Pulmonary artery endothelial cell (primary cell): ENCODE data around the gene STX8. TPM values are rescaled to one million over a fixed set of nuclear protein-coding genes. Genes with fewer than 3 reads are reported as not detected.

Experiments used
- DNase-seq: peaks from one replicate; pipeline ENCODE4 v3.0.0-alpha.2; 2011; ENCODE audit warnings: low read depth, low spot score
- total RNA-seq: library from RNA; depleted of rRNA; stranded (reverse); fragments of >200 nt; gene quantifications from 2 replicates; pipeline ENCODE4 v1.2.3, GENCODE V29; 2014

The STX8 gene
- total RNA-seq, 1 donor from 2014 or later: 72.6 TPM

- DNase-seq: no peak
Observed at GRCh38 chr17:9212376-9213302, 363.0 kb downstream of the STX8 start.

DNA sequence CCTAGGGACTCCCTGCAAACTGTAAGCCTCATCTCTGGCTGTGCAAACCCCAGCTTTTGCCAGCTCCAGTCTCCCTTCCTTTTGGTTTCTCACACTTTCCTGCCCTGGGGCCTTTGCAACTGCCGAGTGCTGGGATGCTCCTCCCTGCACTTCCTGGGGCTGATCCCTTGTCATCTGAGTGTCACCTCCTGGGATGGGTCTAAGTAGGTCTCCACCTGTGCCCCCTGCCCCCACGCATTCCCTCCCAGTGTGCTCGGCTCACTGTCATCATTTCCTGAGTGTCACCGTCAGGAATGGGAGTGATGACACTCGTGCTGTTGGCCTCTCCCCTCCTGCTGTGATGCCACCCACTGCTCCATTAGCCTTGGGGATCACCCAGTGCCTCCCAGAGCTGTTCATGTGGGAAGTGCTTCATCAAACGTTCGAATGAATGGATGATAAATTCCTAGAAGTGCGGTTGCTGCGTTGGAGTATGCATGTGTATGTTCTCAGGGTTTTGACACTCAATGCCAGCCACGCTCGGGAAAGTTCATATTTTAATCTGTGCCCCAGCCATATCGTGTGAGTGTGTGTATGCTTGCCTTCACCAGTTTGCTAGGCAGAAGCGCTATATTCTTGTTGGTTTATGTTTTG lies 364.4 kb downstream of the STX8 start:
- DNase-seq: no peak

GRCh38 chr17:9209781-9210370 lies 365.7 kb downstream of the STX8 start:
- DNase-seq: no peak

- DNase-seq: no peak
Observed at GRCh38 chr17:9209347-9209746, 366.3 kb downstream of the STX8 start.

- no peak for DNase-seq
Observed at GRCh38 chr17:9208381-9209105, 367.1 kb downstream of the STX8 start.

DNA sequence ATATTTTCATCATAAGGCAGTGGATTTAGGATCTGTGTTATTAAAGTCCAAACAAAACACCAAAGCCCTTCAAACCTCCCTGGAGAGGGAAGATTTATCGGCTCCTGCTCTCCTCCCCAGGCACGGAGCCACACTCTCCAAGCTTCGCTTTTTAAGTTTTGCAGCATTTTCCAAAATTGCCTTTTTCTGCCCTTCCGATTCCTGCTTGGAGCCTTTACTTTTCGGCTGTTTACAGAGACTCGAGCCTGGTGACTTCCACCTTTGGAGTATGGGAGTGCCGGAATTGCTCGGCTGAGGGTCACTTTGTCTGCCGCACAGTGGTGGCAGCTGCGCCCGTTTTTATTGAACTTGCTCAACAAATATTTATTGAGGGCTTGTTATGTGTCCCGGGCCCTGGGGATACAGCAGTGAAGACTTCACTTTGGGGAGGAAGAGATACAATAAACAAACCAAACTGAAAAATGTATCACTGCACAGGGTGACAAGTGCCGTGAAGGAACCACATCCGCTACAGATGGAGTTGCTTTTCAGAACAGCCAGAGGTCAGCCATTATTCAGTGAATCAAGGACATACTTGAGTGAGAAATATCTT lies 368.8 kb downstream of the STX8 start:
- no peak for DNase-seq

DNA sequence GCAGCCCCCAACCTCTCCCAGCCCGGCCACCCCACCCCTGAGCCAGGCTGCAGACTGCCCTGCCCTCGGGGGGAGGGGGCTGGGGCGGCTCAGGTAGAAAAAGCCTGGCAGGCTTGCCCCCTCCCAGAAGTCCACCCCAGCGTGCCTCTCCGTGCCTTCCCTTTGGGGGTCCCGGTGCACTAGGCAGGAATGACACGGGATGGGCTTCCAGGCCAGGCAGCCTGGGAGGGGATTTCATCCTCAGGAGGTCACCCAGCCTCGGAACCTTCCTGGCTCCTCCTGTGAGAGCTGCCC lies 369.3 kb downstream of the STX8 start:
- DNase-seq: no peak

DNA sequence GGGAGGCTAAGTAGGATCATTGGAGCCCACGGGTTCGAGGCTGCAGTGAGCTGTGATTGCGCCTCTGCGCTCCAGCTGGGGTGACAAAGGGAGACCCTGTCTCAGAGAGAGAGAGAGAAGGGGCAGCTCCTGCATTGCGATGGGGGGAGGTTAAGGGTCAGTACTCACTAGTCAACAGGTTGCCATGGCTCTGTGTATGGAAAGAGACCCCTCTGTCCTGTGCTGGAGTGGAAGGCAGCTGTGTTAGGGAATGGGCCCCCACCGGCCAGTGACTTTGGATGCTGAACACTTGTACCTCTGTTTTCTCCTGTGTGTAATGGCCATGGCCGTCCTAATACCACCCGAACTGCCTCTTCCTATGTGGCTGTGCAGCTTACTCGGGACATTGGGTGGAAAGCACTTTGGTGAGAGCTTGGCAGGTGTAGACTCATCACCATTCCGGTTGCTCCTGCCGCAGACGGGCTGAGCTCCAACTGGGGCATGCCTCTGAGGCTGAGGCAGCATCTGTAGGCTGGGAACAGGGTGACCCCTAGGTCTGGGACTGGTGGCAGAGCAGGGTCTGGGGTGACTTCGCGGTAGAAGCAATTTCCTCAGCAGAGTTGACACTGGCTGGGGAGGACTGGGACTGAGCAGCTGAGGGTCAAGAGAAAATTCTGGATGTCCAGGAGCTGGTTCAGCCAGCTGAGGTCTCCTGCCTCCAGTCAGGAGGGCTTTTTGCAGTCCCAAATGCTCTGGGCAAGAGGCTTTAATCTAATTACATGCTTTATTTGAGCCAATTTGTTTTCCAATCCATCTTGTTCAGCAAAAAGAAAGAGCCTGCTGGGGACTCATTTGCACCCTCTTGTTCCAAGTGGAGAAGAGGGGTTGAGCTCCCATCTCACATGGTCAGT lies 369.9 kb downstream of the STX8 start:
- no peak for DNase-seq

DNA sequence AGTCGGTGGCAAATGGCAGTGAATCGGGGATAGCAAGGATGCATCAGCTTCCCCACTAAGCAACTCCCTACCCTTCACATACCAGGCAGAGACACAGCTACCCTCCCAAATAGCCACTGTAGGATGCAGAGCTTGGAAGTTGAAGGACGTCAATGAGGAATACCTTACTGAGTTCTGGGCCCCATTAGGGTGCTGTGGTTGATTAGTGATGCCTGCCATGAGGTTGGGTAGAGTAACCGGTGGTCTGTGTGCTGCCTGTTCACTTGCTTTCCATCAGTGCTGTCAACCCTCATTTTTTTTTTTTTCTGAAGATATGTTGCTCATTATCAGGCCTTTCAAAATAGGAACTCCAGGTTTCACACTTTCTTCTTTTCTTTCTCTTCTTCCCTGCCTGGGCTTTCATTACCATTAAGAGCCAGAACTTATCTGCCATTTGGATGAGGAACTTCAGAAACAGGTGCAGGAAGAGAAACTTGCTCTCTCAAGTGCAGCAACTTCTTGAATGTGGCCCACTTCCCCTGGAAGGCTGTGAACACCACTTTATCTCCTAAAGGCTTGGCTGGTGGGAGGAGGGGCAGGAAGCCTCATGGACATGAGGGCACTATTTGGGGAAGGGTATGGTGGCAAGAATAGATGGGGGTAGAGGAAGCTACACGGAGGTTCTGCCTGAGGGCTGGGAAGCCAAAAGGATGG lies 370.8 kb downstream of the STX8 start:
- DNase-seq: no peak

GRCh38 chr17:9203771-9204425 lies 371.7 kb downstream of the STX8 start:
- DNase-seq: no peak

DNA sequence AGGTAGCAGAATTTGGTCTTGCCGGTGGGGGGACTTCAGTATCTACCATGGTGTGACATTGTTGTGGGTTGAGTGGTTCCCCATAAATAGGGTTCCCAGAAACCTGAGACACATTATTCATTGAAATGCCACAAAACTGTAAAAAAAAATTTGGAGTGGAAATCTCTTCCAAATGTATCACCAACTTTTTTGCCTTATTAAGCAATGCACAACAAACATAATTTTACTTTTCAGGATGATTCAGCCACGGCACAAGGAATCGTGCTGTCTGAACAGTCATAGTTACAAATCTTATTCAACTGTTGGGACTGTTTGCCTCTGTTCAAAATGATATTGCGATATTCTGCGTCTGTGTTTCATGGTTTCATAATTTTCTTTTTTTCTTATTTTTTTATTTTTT lies 373.1 kb downstream of the STX8 start:
- DNase-seq: no peak

DNA sequence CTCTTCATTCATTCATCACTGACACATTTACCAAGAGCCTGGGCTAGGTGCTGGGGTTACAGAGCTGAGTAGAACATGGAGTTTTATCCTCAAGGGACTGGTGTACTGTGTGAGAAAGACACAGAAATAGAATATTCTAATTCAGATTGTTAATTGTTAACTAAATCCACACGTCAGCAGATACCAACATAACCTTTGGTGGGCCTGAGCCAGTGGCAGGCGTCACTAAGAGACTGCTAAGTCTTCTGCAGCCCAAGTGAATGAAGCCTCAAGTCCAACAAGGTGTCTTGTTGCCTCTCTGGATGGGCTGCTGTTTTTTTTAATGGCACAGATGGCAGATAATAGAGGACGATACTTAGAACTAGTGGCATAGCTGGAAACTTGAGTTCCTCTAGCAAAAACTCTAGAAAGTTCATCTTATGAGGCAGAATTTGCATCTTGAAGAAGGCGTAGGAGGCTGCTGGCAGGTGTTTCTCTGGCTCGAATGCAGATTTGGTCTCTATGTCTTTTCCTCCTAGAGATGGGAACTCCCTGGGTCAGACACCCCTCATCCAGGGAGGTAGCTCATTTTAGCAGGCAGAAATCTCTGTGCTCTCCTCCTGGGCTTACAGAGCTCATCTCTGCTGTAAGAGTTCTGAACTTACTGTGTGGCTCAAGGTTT lies 374.8 kb downstream of the STX8 start:
- no peak for DNase-seq

Other genes starting within 250 kb of the STX8 start
- gene CFAP52, start 822 bp upstream of the STX8 start, total RNA-seq: not detected in 2 replicates
- 0.04 and 0.07 TPM in 2 replicates for gene USP43, start 69.7 kb upstream of the STX8 start, total RNA-seq
- not detected in 2 replicates for gene DHRS7C, start 215.8 kb upstream of the STX8 start, total RNA-seq
- not detected in 2 replicates for gene GSG1L2, start 246.3 kb upstream of the STX8 start, total RNA-seq